CD4-positive, CD25-positive, alpha-beta regulatory T cell (primary cell): ENCODE data around the gene PARP14. TPM values are rescaled to one million over a fixed set of nuclear protein-coding genes. Genes with fewer than 3 reads are reported as not detected.

Experiments used
- ATAC-seq, 2 donors: fragments of 150-1000 bp; cut with Tn5 transposase; one replicate each; pipeline ENCODE4 v1.10.0; 2021; ENCODE audit warnings: low read depth in 2 of 2, moderate number of reproducible peaks in 2 of 2, moderate library complexity in 1 of 2
- DNase-seq, 3 donors: peaks; one replicate each; pipeline versions ENCODE4 v3.0.0 to v3.0.0-alpha.2; 2012 to 2022; ENCODE audit warnings: mixed read lengths in 1 of 3
- H3K27ac ChIP-seq: one replicate; pipeline ENCODE4 v1.7.0; 2013; ENCODE audit warnings: mild to moderate bottlenecking, low read length; ENCODE audit not compliant: insufficient read depth, poor library complexity, severe bottlenecking
- H3K27me3 ChIP-seq: one replicate; pipeline ENCODE4 v1.7.0; 2013; ENCODE audit warnings: low read length; ENCODE audit not compliant: control insufficient read depth, insufficient read depth
- H3K36me3 ChIP-seq: one replicate; pipeline ENCODE4 v1.7.0; 2013; ENCODE audit warnings: mild to moderate bottlenecking, low read length, moderate library complexity; ENCODE audit not compliant: control insufficient read depth, insufficient read depth
- H3K4me1 ChIP-seq: 2 replicates; pipeline ENCODE4 v1.7.0; 2013; ENCODE audit warnings: mild to moderate bottlenecking, low read length; ENCODE audit not compliant: insufficient read depth, control insufficient read depth, poor library complexity, severe bottlenecking
- H3K4me3 ChIP-seq: one replicate; pipeline ENCODE4 v1.7.0; 2013; ENCODE audit warnings: low read depth, mild to moderate bottlenecking, low read length, moderate library complexity
- H3K9me3 ChIP-seq, 2 experiments: 1 replicate in 1 of 2; 2 replicates in 1 of 2; pipeline ENCODE4 v1.7.0; 2013; ENCODE audit warnings: low read length in 2 of 2, mild to moderate bottlenecking in 1 of 2, moderate library complexity in 1 of 2; ENCODE audit not compliant: control insufficient read depth in 2 of 2
- H3K27ac Mint-ChIP-seq, 3 donors: one replicate each; pipeline ENCODE4 v1.8.0; 2020 to 2022; ENCODE audit warnings: mild to moderate bottlenecking in 3 of 3, mixed read lengths in 3 of 3, moderate library complexity in 2 of 3
- H3K27me3 Mint-ChIP-seq: one replicate; pipeline ENCODE4 v1.8.0; 2022; ENCODE audit warnings: mild to moderate bottlenecking, mixed read lengths
- H3K36me3 Mint-ChIP-seq: one replicate; pipeline ENCODE4 v1.8.0; 2020; ENCODE audit warnings: mixed read lengths
- H3K4me1 Mint-ChIP-seq, 4 donors: one replicate each; pipeline ENCODE4 v1.8.0; 2020 to 2022; ENCODE audit warnings: mixed read lengths in 4 of 4, mild to moderate bottlenecking in 1 of 4
- H3K4me3 Mint-ChIP-seq, 4 donors: one replicate each; pipeline ENCODE4 v1.8.0; 2020 to 2022; ENCODE audit warnings: mild to moderate bottlenecking in 4 of 4, mixed read lengths in 4 of 4, moderate library complexity in 3 of 4
- H3K9me3 Mint-ChIP-seq, 7 donors: one replicate each; pipeline ENCODE4 v1.8.0; 2020 to 2022; ENCODE audit warnings: mixed read lengths in 7 of 7, mild to moderate bottlenecking in 3 of 7, moderate library complexity in 2 of 7
- polyA plus RNA-seq, 4 donors: library from polyadenylated mRNA; unstranded; fragments of 300-500 nt; fragmentation: Illumina TruSeq; gene quantifications; one replicate each; pipeline ENCODE4 v1.2.3, GENCODE V29; 2021
- total RNA-seq: library from RNA; stranded (reverse); gene quantifications from one replicate; pipeline ENCODE4 v1.2.3, GENCODE V29; 2022

PARP14 gene
- total and polyA plus RNA-seq, 5 donors from 2014 or later = 14.2 to 89.7 (median 19.5) TPM

- Mint-ChIP-seq H3K4me3 (no peak overlapping the region), H3K4me1 (peaks cover 0 to 7% (median 0%) of the 10 kb centered on the region in 4 donors), H3K36me3 (no peaks in the 10 kb centered on the region), H3K27ac (peak overlapping the region in 1 of 3 donors; percentile 33), H3K9me3 (peaks cover 0 to 2% (median 0%) of the 10 kb centered on the region in 7 donors), H3K27me3 (peaks cover 6% of the 10 kb centered on the region)
- Histone ChIP-seq H3K27ac (no peak overlapping the region), H3K4me3 (no peak overlapping the region), H3K27me3 (no peaks in the 10 kb centered on the region), H3K9me3 (no peaks in the 10 kb centered on the region), H3K36me3 (no peaks in the 10 kb centered on the region), H3K4me1 (no peaks in the 10 kb centered on the region)
- ATAC-seq (peak; percentile 62 to 89), DNase-seq (peak in 1 of 3 donors; percentile 76)
Measured at GRCh38 chr3:122668930-122669730, 11.5 kb upstream of the PARP14 start.

- Mint-ChIP-seq H3K36me3 (no peaks in the 10 kb centered on the region), H3K27me3 (no peaks in the 10 kb centered on the region)
Measured at GRCh38 chr3:122671553-122671952, 9.1 kb upstream of the PARP14 start.

GRCh38 chr3:122674339-122674738 lies 6.3 kb upstream of the PARP14 start:
- H3K27ac Mint-ChIP-seq = no peak overlapping the region
- no peaks in the 10 kb centered on the region for H3K27me3 Mint-ChIP-seq
- H3K27ac ChIP-seq = no peak overlapping the region

More at GRCh38 chr3:122671553-122671952, 9.1 kb upstream of the PARP14 start:
- Mint-ChIP-seq H3K27ac (peak overlapping the region in 1 of 3 donors; percentile 24), H3K4me1 (peaks cover 0 to 7% (median 0%) of the 10 kb centered on the region in 4 donors), H3K9me3 (peaks cover 0 to 2% (median 0%) of the 10 kb centered on the region in 7 donors), H3K4me3 (peak overlapping the region in 1 of 4 donors; percentile 13)
- Histone ChIP-seq H3K4me3 (no peak overlapping the region), H3K4me1 (no peaks in the 10 kb centered on the region), H3K36me3 (no peaks in the 10 kb centered on the region), H3K27ac (no peak overlapping the region), H3K9me3 (no peaks in the 10 kb centered on the region), H3K27me3 (no peaks in the 10 kb centered on the region)
- no peak for DNase-seq
- ATAC-seq = no peak

GRCh38 chr3:122676759-122677158 lies 3.9 kb upstream of the PARP14 start:
- Histone ChIP-seq H3K27me3 (no peaks in the 10 kb centered on the region), H3K4me1 (peaks cover 20% of the 10 kb centered on the region), H3K27ac (no peak overlapping the region), H3K9me3 (no peaks in the 10 kb centered on the region), H3K36me3 (no peaks in the 10 kb centered on the region), H3K4me3 (no peak overlapping the region)
- Mint-ChIP-seq H3K27me3 (no peaks in the 10 kb centered on the region), H3K27ac (no peak overlapping the region), H3K9me3 (no peaks in the 10 kb centered on the region), H3K4me1 (peaks cover 14 to 37% (median 24%) of the 10 kb centered on the region in 4 donors), H3K4me3 (no peak overlapping the region), H3K36me3 (no peaks in the 10 kb centered on the region)
- DNase-seq (no peak), ATAC-seq (no peak)

More at GRCh38 chr3:122674339-122674738, 6.3 kb upstream of the PARP14 start:
- Histone ChIP-seq H3K27me3 (no peaks in the 10 kb centered on the region), H3K4me1 (peaks cover 1% of the 10 kb centered on the region), H3K4me3 (no peak overlapping the region), H3K36me3 (no peaks in the 10 kb centered on the region), H3K9me3 (no peaks in the 10 kb centered on the region)
- ATAC-seq = no peak
- Mint-ChIP-seq H3K9me3 (no peaks in the 10 kb centered on the region), H3K4me1 (peaks cover 0 to 13% (median 8%) of the 10 kb centered on the region in 4 donors), H3K4me3 (no peak overlapping the region), H3K36me3 (no peaks in the 10 kb centered on the region)
- DNase-seq = no peak

GRCh38 chr3:122677216-122677615 lies 3.4 kb upstream of the PARP14 start:
- Histone ChIP-seq H3K27ac (no peak overlapping the region), H3K36me3 (no peaks in the 10 kb centered on the region), H3K9me3 (no peaks in the 10 kb centered on the region), H3K4me3 (no peak overlapping the region), H3K4me1 (peaks cover 24% of the 10 kb centered on the region), H3K27me3 (no peaks in the 10 kb centered on the region)
- H3K9me3 Mint-ChIP-seq = no peaks in the 10 kb centered on the region
- H3K36me3 Mint-ChIP-seq = no peaks in the 10 kb centered on the region
- DNase-seq (no peak), ATAC-seq (no peak)
- H3K27me3 Mint-ChIP-seq = no peaks in the 10 kb centered on the region
- H3K27ac Mint-ChIP-seq = no peak overlapping the region
- peaks cover 14 to 42% (median 28%) of the 10 kb centered on the region in 4 donors for H3K4me1 Mint-ChIP-seq
- H3K4me3 Mint-ChIP-seq = no peak overlapping the region

GRCh38 chr3:122678506-122678905 lies 2.1 kb upstream of the PARP14 start:
- DNase-seq = no peak
- Mint-ChIP-seq H3K4me1 (peaks cover 18 to 55% (median 39%) of the 10 kb centered on the region in 4 donors), H3K27me3 (no peaks in the 10 kb centered on the region), H3K4me3 (peak overlapping the region in 3 of 4 donors; percentile 49 to 100 (median 87)), H3K36me3 (no peaks in the 10 kb centered on the region), H3K9me3 (no peaks in the 10 kb centered on the region), H3K27ac (peak overlapping the region; percentile 72 to 96 (median 83))
- no peak overlapping the region for H3K27ac ChIP-seq
- ATAC-seq = no peak
- H3K36me3 ChIP-seq = no peaks in the 10 kb centered on the region
- no peaks in the 10 kb centered on the region for H3K27me3 ChIP-seq
- no peaks in the 10 kb centered on the region for H3K9me3 ChIP-seq
- H3K4me3 ChIP-seq = no peak overlapping the region
- H3K4me1 ChIP-seq = peaks cover 37% of the 10 kb centered on the region

DNA sequence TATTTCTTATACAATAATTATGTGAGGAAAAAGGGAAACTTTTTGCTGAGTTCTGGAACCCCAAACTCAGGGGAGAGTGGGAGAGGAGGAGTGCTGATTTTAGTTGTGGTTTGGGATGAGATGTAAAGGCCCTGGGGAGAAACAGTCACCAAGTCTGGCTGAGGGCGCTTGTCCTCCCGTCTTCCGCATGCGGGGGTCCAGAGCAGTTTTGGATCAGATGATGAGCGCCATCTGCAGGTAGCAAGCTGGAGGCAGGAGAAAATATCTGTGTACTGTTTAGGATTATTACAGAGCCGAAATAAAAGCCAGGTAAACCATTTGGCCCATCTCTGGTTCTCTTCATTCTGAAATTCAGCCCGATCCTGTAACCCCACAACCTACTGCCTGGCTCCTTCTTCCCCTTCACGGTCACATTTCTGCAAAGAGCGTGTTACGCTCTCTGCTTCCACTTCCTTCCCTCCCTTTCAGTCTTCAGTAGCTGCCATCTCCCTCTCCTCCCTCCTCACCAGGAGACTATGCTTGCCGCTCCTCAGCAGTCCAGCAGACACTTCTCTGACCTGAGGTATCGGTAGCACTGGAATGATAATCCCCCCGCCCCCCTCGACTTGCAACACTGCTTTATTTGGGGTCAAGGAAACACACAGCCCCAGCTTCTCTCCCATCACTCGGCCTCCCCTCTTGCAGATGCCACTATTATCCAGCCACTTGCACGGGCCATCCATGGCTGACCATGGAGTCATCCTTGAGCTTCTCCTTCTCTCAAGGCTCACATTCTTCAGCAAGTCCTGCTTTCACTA lies 1.4 kb upstream of the PARP14 start:
- peak; percentile 73 to 90 (median 82) for DNase-seq
- no peaks in the 10 kb centered on the region for H3K9me3 ChIP-seq
- peaks cover 44% of the 10 kb centered on the region for H3K4me1 ChIP-seq
- no peaks in the 10 kb centered on the region for H3K36me3 ChIP-seq
- no peaks in the 10 kb centered on the region for H3K27me3 ChIP-seq
- H3K9me3 Mint-ChIP-seq = no peaks in the 10 kb centered on the region
- peak; percentile 58 to 70 for ATAC-seq
- peaks cover 4% of the 10 kb centered on the region for H3K36me3 Mint-ChIP-seq
- no peaks in the 10 kb centered on the region for H3K27me3 Mint-ChIP-seq
- H3K27ac ChIP-seq = peak overlapping the region; percentile 95
- H3K27ac Mint-ChIP-seq = peak overlapping the region; percentile 96 to 99 (median 96)
- H3K4me1 Mint-ChIP-seq = peaks cover 21 to 62% (median 46%) of the 10 kb centered on the region in 4 donors
- peak overlapping the region; percentile 90 for H3K4me3 ChIP-seq
- H3K4me3 Mint-ChIP-seq = peak overlapping the region; percentile 93 to 100 (median 96)
